Measurements from ENCODE around the gene FCRLA. TPM values are rescaled to one million over a fixed set of nuclear protein-coding genes. Genes with fewer than 3 reads are reported as not detected.
A peak's percentile ranks its signal among the peaks of the same experiment; 100 is the strongest.

Gene FCRLA
- total RNA-seq, 2 experiments from 2014 or later, result 409 to 672 TPM

DNA sequence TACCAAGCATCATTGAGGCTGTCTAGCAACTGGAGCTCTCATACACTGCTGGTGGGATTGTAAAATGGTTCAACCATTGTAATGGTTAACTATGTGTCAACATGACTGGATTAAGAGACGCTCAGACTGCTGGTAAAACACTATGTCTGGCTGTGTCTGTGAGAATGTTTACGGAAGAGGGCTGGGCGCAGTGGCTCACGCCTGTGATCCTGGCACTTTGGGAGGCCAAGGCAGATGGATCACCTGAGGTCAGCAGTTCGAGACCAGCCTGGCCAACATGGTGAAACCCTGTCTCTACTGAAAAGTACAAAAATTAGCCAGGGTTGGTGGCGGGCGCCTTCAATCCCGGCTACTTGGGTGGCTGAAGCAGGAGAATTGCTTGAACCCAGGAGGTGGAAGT, 4.8 kb upstream of the FCRLA start:
- no peaks in the 10 kb centered on the region for H3K9me3 ChIP-seq (ENCODE audit: low read length)
- POLR2A ChIA-PET, result interaction anchor here (0.6 to 1.1 kb wide), 4 partner anchors 13 to 1001 kb away, joined by 3 to 9 read pairs (median 3); no protein-coding TSS in a partner anchor
- CTCF ChIA-PET (ENCODE audit: unreplicated experiment), result interaction anchor here (1.2 kb wide), 1 partner anchor 35 kb away, joined by 6 read pairs; no protein-coding TSS in a partner anchor
- no peaks in the 10 kb centered on the region for H3K36me3 ChIP-seq (ENCODE audit: insufficient read depth, low read length)
- TF ChIP-seq, protein P1, sequence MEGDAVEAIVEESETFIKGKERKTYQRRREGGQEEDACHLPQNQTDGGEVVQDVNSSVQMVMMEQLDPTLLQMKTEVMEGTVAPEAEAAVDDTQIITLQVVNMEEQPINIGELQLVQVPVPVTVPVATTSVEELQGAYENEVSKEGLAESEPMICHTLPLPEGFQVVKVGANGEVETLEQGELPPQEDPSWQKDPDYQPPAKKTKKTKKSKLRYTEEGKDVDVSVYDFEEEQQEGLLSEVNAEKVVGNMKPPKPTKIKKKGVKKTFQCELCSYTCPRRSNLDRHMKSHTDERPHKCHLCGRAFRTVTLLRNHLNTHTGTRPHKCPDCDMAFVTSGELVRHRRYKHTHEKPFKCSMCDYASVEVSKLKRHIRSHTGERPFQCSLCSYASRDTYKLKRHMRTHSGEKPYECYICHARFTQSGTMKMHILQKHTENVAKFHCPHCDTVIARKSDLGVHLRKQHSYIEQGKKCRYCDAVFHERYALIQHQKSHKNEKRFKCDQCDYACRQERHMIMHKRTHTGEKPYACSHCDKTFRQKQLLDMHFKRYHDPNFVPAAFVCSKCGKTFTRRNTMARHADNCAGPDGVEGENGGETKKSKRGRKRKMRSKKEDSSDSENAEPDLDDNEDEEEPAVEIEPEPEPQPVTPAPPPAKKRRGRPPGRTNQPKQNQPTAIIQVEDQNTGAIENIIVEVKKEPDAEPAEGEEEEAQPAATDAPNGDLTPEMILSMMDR (conservative IDR thresholded peaks at IDR 0.05; ENCODE audit: low read length), result no peak
- TF ChIP-seq EZH2phosphoT487 (IDR thresholded peaks at IDR 0.05; ENCODE audit: borderline replicate concordance, low read depth, low read length), result no peak
- H3K4me2 ChIP-seq (ENCODE audit: low read length), result no peak overlapping the region
- H3K79me2 ChIP-seq (ENCODE audit: insufficient read depth, low read depth, low read length), result peaks cover 13% of the 10 kb centered on the region
- intact Hi-C loops (cut with micrococcal nuclease; ENCODE audit: unreplicated experiment), result no loop called here
- BruUV-seq (replicated peaks), result no TSS peak
- H4K20me1 ChIP-seq (ENCODE audit: insufficient read depth, low read length), result no peaks in the 10 kb centered on the region
- H3K4me3 ChIP-seq (ENCODE audit: low read depth, low read length, poor library complexity, severe bottlenecking), result no peak overlapping the region
- DNase-seq (ENCODE audit: low spot score), result no peak
- peaks cover 33% of the 10 kb centered on the region for H3K4me1 ChIP-seq (ENCODE audit: insufficient read depth, low read length, poor library complexity, severe bottlenecking)
- H2AFZ ChIP-seq (ENCODE audit: low read length), result no peak overlapping the region
- H3K27ac ChIP-seq (ENCODE audit: low read depth, low read length, poor library complexity, severe bottlenecking), result no peak overlapping the region
- H3K9me2 ChIP-seq (ENCODE audit: insufficient read depth, low read length), result no peaks in the 10 kb centered on the region

DNA sequence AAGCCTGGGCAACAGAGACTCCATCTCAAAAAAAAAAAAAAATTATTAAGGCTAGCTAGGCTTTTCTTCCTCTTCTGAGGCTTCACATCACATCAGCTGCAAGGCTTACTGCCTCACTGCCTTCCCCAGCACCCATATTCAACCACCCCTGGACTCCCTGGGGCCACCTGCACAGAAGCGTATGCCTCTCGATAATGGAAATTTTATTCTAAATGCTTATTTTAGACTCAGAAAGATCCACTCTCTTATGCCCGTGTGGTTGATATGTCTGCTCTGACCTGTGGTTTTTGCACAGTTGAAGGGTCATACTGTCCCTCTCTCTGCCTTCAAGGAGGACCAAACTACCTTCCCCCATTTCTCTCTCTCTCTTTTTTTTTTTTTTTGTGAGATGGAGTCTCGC, 1.5 kb upstream of the FCRLA start:
- Histone ChIP-seq H3K36me3 (ENCODE audit: insufficient read depth, low read length) (peaks cover 31% of the 10 kb centered on the region), H3K4me2 (ENCODE audit: low read length) (peak overlapping the region; percentile 99), H2AFZ (ENCODE audit: low read length) (peak overlapping the region; percentile 71), H3K4me3 (ENCODE audit: low read depth, low read length, poor library complexity, severe bottlenecking) (peak overlapping the region; percentile 80), H3K27ac (ENCODE audit: low read depth, low read length, poor library complexity, severe bottlenecking) (peak overlapping the region; percentile 96), H3K79me2 (ENCODE audit: insufficient read depth, low read depth, low read length) (peaks cover 46% of the 10 kb centered on the region), H3K9me2 (ENCODE audit: insufficient read depth, low read length) (no peaks in the 10 kb centered on the region), H3K9me3 (ENCODE audit: low read length) (no peaks in the 10 kb centered on the region), H3K4me1 (ENCODE audit: insufficient read depth, low read length, poor library complexity, severe bottlenecking) (peaks cover 43% of the 10 kb centered on the region), H4K20me1 (ENCODE audit: insufficient read depth, low read length) (peaks cover 12% of the 10 kb centered on the region)
- intact Hi-C loops (cut with micrococcal nuclease; ENCODE audit: unreplicated experiment), result loop anchor here (5.0 kb wide), 2 partner anchors 58 to 792 kb away; partner anchors contain the start of gene UHMK1
- ChIA-PET CTCF (ENCODE audit: unreplicated experiment) (no interaction called here), POLR2A (interaction anchor here (0.6 to 5.8 kb wide), 8 partner anchors 9 to 56 kb away, joined by 3 to 64 read pairs (median 4); no protein-coding TSS in a partner anchor)
- TF ChIP-seq, protein P1 (conservative IDR thresholded peaks at IDR 0.05; ENCODE audit: low read length), result no peak
- no peak for TF ChIP-seq EZH2phosphoT487 (IDR thresholded peaks at IDR 0.05; ENCODE audit: borderline replicate concordance, low read depth, low read length)
- BruUV-seq (replicated peaks), result no TSS peak
- DNase-seq (ENCODE audit: low spot score), result peak; percentile 92

DNA sequence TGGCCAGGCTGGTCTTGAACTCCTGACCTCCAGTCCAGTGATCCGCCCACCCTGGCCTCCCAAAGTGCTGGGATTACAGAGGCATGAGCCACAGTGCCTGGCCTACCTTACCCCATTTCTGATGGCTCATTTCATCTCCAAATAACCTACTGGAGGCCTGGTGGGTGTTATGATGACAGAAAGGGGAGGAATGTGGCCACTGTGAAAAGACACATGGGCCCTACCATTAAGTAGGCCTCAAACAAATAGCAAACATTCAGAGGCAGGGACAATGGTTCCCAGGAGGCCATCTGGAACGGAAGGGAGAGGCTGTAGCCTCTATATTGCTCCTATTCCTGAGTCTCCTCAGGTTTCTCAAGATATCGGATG, 932 bp upstream of the FCRLA start:
- H3K36me3 ChIP-seq (ENCODE audit: insufficient read depth, low read length), result peaks cover 36% of the 10 kb centered on the region
- no TSS peak for BruUV-seq (replicated peaks)
- intact Hi-C loops (cut with micrococcal nuclease; ENCODE audit: unreplicated experiment), result loop anchor here (5.0 kb wide), 2 partner anchors 59 to 791 kb away; partner anchors contain the start of gene UHMK1
- peak overlapping the region; percentile 96 for H3K27ac ChIP-seq (ENCODE audit: low read depth, low read length, poor library complexity, severe bottlenecking)
- ChIA-PET CTCF (ENCODE audit: unreplicated experiment) (interaction anchor here (2.1 kb wide), 1 partner anchor 32 kb away, joined by 12 read pairs; no protein-coding TSS in a partner anchor), POLR2A (interaction anchor here (1.6 to 5.8 kb wide), 8 partner anchors 10 to 43 kb away, joined by 4 to 64 read pairs (median 17); partner anchors contain the start of gene DUSP12)
- no peak for DNase-seq (ENCODE audit: low spot score)
- peak overlapping the region; percentile 99 for H3K4me2 ChIP-seq (ENCODE audit: low read length)
- H2AFZ ChIP-seq (ENCODE audit: low read length), result peak overlapping the region; percentile 71; the same call in 1 of the 2 replicates
- H4K20me1 ChIP-seq (ENCODE audit: insufficient read depth, low read length), result peaks cover 15% of the 10 kb centered on the region
- peaks cover 52% of the 10 kb centered on the region for H3K79me2 ChIP-seq (ENCODE audit: insufficient read depth, low read depth, low read length)
- peak overlapping the region; percentile 80 for H3K4me3 ChIP-seq (ENCODE audit: low read depth, low read length, poor library complexity, severe bottlenecking)
- H3K4me1 ChIP-seq (ENCODE audit: insufficient read depth, low read length, poor library complexity, severe bottlenecking), result peaks cover 48% of the 10 kb centered on the region
- H3K9me3 ChIP-seq (ENCODE audit: low read length), result no peaks in the 10 kb centered on the region
- TF ChIP-seq EZH2phosphoT487 (IDR thresholded peaks at IDR 0.05; ENCODE audit: borderline replicate concordance, low read depth, low read length), result no peak
- TF ChIP-seq, protein P1 (conservative IDR thresholded peaks at IDR 0.05; ENCODE audit: low read length), result no peak
- no peaks in the 10 kb centered on the region for H3K9me2 ChIP-seq (ENCODE audit: insufficient read depth, low read length)

Data from OCI-LY7 (cell line).